ENCODE data around the gene ZSCAN20. TPM values are rescaled to one million over a fixed set of nuclear protein-coding genes. Genes with fewer than 3 reads are reported as not detected.
A peak's percentile ranks its signal among the peaks of the same experiment; 100 is the strongest.

ZSCAN20 gene
- total RNA-seq, 4 donors from 2014 or later: 2.4 to 16.0 (median 5.2) TPM

DNA sequence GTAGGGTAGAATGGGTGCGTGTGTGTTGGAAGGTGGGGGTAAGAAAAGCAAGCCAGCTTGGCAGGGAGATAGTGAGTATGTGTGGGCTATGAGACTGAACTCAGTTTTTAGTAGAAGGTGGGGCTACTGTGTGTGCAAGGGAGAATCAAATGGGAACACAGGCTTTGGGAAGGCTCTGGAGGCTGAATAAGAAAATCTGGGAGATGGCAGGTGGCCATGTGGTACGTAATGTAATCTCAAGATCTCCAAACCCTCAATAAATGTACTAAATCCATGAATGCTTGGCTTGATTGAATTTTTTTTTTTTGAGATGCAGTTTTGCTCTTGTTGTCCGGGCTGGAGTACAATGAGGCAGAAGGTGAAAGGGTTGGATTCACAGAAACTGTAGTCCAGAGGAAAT lies 3.5 kb upstream of the ZSCAN20 start:
- Histone ChIP-seq H3K4me3 (no peak overlapping the region), H3K9me3 (no peaks in the 10 kb centered on the region), H3K36me3 (no peaks in the 10 kb centered on the region), H3K27ac (no peak overlapping the region), H3K27me3 (no peaks in the 10 kb centered on the region), H3K4me1 (no peaks in the 10 kb centered on the region)
- intact Hi-C loops (cut with DNase I; ENCODE audit: low total_unique reads): no loop called here
- TF ChIP-seq POLR2A (IDR thresholded peaks at IDR 0.05): no peak
- TF ChIP-seq, protein P1, sequence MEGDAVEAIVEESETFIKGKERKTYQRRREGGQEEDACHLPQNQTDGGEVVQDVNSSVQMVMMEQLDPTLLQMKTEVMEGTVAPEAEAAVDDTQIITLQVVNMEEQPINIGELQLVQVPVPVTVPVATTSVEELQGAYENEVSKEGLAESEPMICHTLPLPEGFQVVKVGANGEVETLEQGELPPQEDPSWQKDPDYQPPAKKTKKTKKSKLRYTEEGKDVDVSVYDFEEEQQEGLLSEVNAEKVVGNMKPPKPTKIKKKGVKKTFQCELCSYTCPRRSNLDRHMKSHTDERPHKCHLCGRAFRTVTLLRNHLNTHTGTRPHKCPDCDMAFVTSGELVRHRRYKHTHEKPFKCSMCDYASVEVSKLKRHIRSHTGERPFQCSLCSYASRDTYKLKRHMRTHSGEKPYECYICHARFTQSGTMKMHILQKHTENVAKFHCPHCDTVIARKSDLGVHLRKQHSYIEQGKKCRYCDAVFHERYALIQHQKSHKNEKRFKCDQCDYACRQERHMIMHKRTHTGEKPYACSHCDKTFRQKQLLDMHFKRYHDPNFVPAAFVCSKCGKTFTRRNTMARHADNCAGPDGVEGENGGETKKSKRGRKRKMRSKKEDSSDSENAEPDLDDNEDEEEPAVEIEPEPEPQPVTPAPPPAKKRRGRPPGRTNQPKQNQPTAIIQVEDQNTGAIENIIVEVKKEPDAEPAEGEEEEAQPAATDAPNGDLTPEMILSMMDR (IDR thresholded peaks at IDR 0.05): no peak
- DNase-seq: no peak

DNA sequence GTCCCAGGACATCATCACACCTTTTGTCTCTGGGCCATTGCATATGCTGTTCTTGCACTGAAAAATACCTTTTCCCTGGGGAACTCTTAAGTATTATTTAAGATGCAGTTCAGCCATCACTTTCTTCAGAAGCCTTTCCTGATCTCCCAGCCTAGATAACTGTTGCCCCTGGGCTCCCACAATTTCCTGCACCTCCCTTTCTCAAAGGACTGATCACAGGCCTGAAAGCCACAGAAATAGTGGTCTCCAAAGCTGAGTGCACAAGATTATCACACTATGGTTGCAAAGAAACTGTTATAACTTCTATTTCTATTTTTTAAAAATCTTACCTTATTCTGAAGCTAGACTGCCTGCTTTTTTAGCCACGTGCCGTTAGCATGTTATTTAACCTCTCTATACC lies 2.8 kb upstream of the ZSCAN20 start:
- intact Hi-C loops (cut with DNase I; ENCODE audit: low total_unique reads): loop anchor here (5.0 kb wide), 2 partner anchors 102 to 172 kb away; no protein-coding TSS in a partner anchor
- H3K4me3 ChIP-seq: no peak overlapping the region
- TF ChIP-seq POLR2A (IDR thresholded peaks at IDR 0.05): no peak
- TF ChIP-seq, protein P1 (IDR thresholded peaks at IDR 0.05): no peak
- H3K9me3 ChIP-seq: no peaks in the 10 kb centered on the region
- H3K27me3 ChIP-seq: no peaks in the 10 kb centered on the region
- no peaks in the 10 kb centered on the region for H3K4me1 ChIP-seq
- no peak overlapping the region for H3K27ac ChIP-seq
- H3K36me3 ChIP-seq: no peaks in the 10 kb centered on the region
- no peak for DNase-seq

DNA sequence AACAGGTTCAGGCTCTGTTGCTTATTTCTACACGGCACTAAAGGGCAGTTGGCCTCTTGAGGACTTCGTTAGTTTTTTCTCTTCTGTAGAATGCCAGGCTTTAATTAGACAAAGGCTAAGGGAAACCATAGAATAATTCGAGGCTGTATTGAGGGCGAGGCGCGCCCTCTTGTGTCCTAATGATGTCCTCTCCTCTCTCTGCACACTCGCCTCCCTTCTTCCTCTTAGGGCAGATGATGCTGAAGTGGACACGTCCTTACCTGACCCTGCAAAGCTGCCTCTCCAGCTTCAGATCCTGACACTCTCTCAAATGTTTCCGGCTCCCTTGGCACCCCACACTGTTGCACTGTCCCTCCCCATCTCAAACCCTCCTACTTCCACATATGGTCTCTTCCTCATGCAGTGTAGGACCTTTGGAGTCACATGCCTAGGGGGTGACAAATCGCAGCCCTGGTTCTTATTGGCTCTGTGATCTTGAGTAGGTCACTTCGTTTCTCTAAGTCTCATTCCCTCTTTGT lies 1.9 kb upstream of the ZSCAN20 start:
- no peaks in the 10 kb centered on the region for H3K27me3 ChIP-seq
- H3K36me3 ChIP-seq: no peaks in the 10 kb centered on the region
- H3K4me1 ChIP-seq: no peaks in the 10 kb centered on the region
- no peaks in the 10 kb centered on the region for H3K9me3 ChIP-seq
- no peak for TF ChIP-seq POLR2A (IDR thresholded peaks at IDR 0.05)
- TF ChIP-seq, protein P1 (IDR thresholded peaks at IDR 0.05): peak; percentile 83 to 89 (median 86)
- intact Hi-C loops (cut with DNase I; ENCODE audit: low total_unique reads): loop anchor here (5.0 kb wide), 2 partner anchors 103 to 173 kb away; no protein-coding TSS in a partner anchor
- peak overlapping the region in 1 of 2 donors; percentile 51 for H3K27ac ChIP-seq
- peak; percentile 79 to 82 for DNase-seq
- no peak overlapping the region for H3K4me3 ChIP-seq

DNA sequence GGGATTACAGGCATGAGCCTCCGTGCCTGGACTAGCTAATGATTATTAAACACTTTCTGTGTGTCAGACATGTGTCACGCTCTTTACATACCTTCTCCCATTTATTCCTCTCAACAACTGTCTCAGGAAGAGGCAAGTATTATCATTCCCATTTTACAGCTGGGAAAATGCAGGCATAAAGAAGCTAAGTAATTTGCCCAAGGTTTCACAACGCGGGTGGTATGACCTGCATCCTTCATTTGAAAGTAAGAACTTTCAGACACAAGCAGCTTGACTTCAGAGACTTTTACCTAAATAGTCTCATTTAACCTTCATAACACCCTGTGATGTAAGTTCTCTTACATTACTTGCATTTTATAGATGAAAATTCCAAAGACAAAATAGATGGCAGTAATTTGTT lies 1.0 kb upstream of the ZSCAN20 start:
- Histone ChIP-seq H3K4me1 (no peaks in the 10 kb centered on the region), H3K9me3 (no peaks in the 10 kb centered on the region), H3K27ac (peak overlapping the region; percentile 77 to 87), H3K4me3 (no peak overlapping the region), H3K36me3 (no peaks in the 10 kb centered on the region), H3K27me3 (no peaks in the 10 kb centered on the region)
- DNase-seq: no peak
- TF ChIP-seq, protein P1 (IDR thresholded peaks at IDR 0.05): no peak
- TF ChIP-seq POLR2A (IDR thresholded peaks at IDR 0.05): no peak
- intact Hi-C loops (cut with DNase I; ENCODE audit: low total_unique reads): loop anchor here (5.0 kb wide), 2 partner anchors 104 to 174 kb away; no protein-coding TSS in a partner anchor

DNA sequence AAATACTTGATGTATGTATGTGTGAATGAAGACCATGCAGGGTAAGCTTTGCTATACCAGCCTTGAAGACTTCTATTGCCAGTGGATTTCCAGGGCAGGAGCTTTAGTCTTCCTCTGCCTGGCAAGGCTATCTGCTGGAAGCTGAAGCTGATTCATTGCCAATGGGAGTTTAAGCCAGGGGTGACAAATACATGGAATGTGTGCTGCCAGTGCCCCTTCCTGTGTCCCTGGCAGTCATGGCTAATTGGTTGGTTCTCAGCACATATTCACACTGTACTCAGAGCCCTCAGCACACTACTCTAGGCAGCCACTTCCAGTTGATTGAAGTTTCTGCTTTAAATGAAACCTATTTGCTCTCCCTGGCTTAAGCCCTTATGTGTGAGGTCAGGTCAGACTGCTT lies 1.5 kb downstream of the ZSCAN20 start:
- Histone ChIP-seq H3K36me3 (no peaks in the 10 kb centered on the region), H3K4me3 (no peak overlapping the region), H3K4me1 (no peaks in the 10 kb centered on the region), H3K27ac (no peak overlapping the region), H3K27me3 (no peaks in the 10 kb centered on the region), H3K9me3 (no peaks in the 10 kb centered on the region)
- TF ChIP-seq, protein P1 (IDR thresholded peaks at IDR 0.05): no peak
- TF ChIP-seq POLR2A (IDR thresholded peaks at IDR 0.05): no peak
- no peak for DNase-seq
- intact Hi-C loops (cut with DNase I; ENCODE audit: low total_unique reads): loop anchor here (5.0 kb wide), 2 partner anchors 107 to 177 kb away; no protein-coding TSS in a partner anchor

Data from uterus (tissue), 4 donors.